Thyroid gland (tissue), 4 donors: ENCODE data around the gene NPHP4. TPM values are rescaled to one million over a fixed set of nuclear protein-coding genes. Genes with fewer than 3 reads are reported as not detected.

Source experiments
- DNase-seq, 2 donors: peaks; one replicate each; pipeline ENCODE4 v3.0.0-alpha.2; 2019
- H3K27ac ChIP-seq, 3 donors: fragments of 200-600 bp; sonication (generic); 1 replicate in 2 of 3; 2 replicates in 1 of 3; pipeline ENCODE4 v1.5.1; 2016 to 2019; ENCODE audit warnings: mild to moderate bottlenecking in 1 of 3, moderate library complexity in 1 of 3
- H3K27me3 ChIP-seq: fragments of 200-600 bp; sonication (generic); one replicate; pipeline ENCODE4 v1.5.1; 2019
- H3K36me3 ChIP-seq, 2 donors: fragments of 200-600 bp; sonication (generic); one replicate each; pipeline ENCODE4 v1.5.1; 2016 to 2019
- H3K4me1 ChIP-seq, 2 donors: fragments of 200-600 bp; sonication (generic); one replicate each; pipeline ENCODE4 v1.5.1; 2017 to 2019
- H3K4me3 ChIP-seq, 3 donors: fragments of 200-600 bp; sonication (generic); replicated peaks in 1 of 3; 1 replicate in 2 of 3; 2 replicates in 1 of 3; pipeline ENCODE4 v1.5.1; 2016; ENCODE audit warnings: mild to moderate bottlenecking in 1 of 3
- H3K9me3 ChIP-seq: fragments of 200-600 bp; sonication (generic); one replicate; pipeline ENCODE4 v1.5.1; 2017
- CTCF ChIP-seq, 6 experiments: fragments of 200-600 bp in 3 of 6; fragments of 450-650 bp in 3 of 6; sonication (generic) in 3 of 6; IDR thresholded peaks; one replicate each; pipeline ENCODE4 v1.5.1; 2016 to 2019; ENCODE audit warnings: antibody characterized with exemption in 6 of 6, mild to moderate bottlenecking in 2 of 6, inconsistent platforms in 1 of 6, moderate library complexity in 1 of 6
- POLR2A ChIP-seq, 2 donors: fragments of 450-650 bp; IDR thresholded peaks; one replicate each; pipeline ENCODE4 v1.6.1; 2017; ENCODE audit warnings: antibody characterized with exemption in 2 of 2, mild to moderate bottlenecking in 2 of 2, moderate library complexity in 1 of 2
- WGBS, 2 donors: methylation state at CpG; one replicate each; pipeline ENCODE4 v1.1.5; 2017; 5-methylcytosine and 5-hydroxymethylcytosine counted together
- intact Hi-C: fragments of 100-400 bp; cut with DNase I; formaldehyde crosslinking; loops from one replicate; pipeline ENCODE4 v1.15.1; 2023
- total RNA-seq, 4 donors: library from RNA; depleted of rRNA; stranded (reverse); fragments of >200 nt; gene quantifications; one replicate each; pipeline ENCODE4 v1.2.3, GENCODE V29; 2016

The NPHP4 gene
- total RNA-seq, 4 donors from 2014 or later: 24.3 to 48.3 (median 30.4) TPM

DNA sequence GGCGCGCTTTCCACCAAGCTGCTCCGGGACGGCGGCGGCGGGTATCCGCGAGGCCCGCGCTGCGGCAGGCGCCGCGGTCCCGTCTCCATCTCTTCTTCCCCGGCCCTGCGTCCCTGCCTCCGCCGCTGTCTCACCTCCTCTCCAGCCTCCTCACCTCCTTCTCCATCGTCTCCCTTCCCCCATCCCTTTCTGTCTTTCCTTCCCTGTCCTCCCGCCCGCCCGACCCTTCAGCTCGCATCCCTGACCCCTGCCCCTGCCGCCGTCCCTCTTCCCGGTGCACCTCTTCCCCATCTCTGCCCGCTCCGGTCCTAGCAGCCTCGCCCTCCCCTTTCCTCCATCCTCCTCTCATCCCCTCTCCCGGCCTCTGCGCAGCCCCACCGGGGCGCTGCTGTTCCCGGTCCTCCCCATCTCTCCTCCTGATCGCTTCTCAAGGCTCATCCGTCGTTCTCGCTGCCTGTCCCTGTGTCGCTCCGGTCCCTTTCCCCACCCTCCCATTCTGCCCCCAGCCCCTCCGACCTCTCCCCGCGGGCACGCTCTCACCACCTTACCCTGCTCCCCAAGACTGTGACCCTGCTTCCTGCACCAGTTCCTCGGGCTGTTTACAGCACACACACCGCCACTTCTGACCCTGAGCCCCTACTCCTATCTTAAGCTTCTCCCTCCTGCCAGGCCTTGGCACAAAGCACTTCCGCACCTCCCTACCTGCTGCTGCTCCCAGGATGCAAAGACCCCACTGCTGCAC lies 760 bp upstream of the NPHP4 start:
- WGBS, 2 donors: 1 to 2% methylated on average over 49 of the region's 49 CpGs
- Histone ChIP-seq H3K36me3 (no peaks in the 10 kb centered on the region), H3K27ac (no peak overlapping the region), H3K27me3 (no peaks in the 10 kb centered on the region), H3K4me3 (peak overlapping the region; percentile 54 to 90 (median 80)), H3K4me1 (peaks cover 16 to 19% of the 10 kb centered on the region in 2 donors), H3K9me3 (no peaks in the 10 kb centered on the region)
- no peak for DNase-seq
- intact Hi-C loops: no loop called here
- TF ChIP-seq POLR2A (IDR thresholded peaks at IDR 0.05) (no peak), CTCF (IDR thresholded peaks at IDR 0.05) (no peak)

DNA sequence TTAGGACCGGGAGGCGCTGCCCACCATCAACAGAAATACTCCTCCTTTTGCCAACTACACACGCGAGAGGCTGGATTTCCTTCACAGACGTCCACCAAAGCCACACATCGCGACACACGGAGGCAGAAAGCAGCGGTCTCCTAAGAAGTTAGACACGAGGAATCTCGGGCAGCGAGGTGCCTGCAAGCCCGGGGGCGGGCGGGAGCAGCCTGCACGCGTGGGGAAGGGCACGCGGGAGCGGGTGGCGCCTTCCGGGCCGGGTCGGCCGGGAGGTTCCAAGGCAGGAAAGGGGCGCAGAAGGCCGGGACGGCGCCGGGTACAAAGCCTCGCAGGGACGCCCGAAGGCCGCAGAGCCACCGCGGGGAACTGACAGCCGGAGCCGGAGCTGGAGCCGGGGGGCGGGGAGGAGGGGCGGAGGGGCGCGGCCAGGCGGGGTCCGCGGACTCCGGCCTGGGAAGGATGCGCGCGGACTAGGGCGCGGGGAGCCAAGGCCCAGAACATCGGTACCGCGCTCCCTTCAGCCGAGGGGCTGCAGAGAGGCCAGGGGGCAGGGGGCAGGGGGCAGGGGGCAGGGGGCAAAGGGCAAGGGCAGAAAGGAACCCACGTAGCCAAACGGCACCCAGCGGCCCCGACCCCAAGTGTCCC lies 722 bp downstream of the NPHP4 start:
- TF ChIP-seq CTCF (IDR thresholded peaks at IDR 0.05) (no peak), POLR2A (IDR thresholded peaks at IDR 0.05) (no peak)
- peaks cover 17 to 22% of the 10 kb centered on the region in 2 donors for H3K4me1 ChIP-seq
- peak overlapping the region; percentile 54 to 90 (median 80) for H3K4me3 ChIP-seq
- H3K9me3 ChIP-seq: no peaks in the 10 kb centered on the region
- 1 to 3% methylated on average over 7 to 27 of the region's 60 CpGs for WGBS, 2 donors
- intact Hi-C loops: no loop called here
- no peaks in the 10 kb centered on the region for H3K36me3 ChIP-seq
- peak; percentile 37 to 48 for DNase-seq
- H3K27me3 ChIP-seq: no peaks in the 10 kb centered on the region
- H3K27ac ChIP-seq: peak overlapping the region; percentile 77 to 94 (median 92)

- H3K4me1 ChIP-seq: peaks cover 21 to 26% of the 10 kb centered on the region in 2 donors
- H3K27ac ChIP-seq: peak overlapping the region in 1 of 3 donors; percentile 92
- WGBS, 2 donors: 55 to 62% methylated on average over 10 of the region's 10 CpGs
- TF ChIP-seq CTCF (IDR thresholded peaks at IDR 0.05): no peak
- TF ChIP-seq POLR2A (IDR thresholded peaks at IDR 0.05): no peak
- H3K4me3 ChIP-seq: peak overlapping the region in 1 of 3 donors; percentile 80
- H3K9me3 ChIP-seq: no peaks in the 10 kb centered on the region
- DNase-seq: no peak
- intact Hi-C loops: no loop called here
- no peaks in the 10 kb centered on the region for H3K36me3 ChIP-seq
- H3K27me3 ChIP-seq: no peaks in the 10 kb centered on the region
Measured at GRCh38 chr1:5990913-5991312, 1.3 kb downstream of the NPHP4 start.

DNA sequence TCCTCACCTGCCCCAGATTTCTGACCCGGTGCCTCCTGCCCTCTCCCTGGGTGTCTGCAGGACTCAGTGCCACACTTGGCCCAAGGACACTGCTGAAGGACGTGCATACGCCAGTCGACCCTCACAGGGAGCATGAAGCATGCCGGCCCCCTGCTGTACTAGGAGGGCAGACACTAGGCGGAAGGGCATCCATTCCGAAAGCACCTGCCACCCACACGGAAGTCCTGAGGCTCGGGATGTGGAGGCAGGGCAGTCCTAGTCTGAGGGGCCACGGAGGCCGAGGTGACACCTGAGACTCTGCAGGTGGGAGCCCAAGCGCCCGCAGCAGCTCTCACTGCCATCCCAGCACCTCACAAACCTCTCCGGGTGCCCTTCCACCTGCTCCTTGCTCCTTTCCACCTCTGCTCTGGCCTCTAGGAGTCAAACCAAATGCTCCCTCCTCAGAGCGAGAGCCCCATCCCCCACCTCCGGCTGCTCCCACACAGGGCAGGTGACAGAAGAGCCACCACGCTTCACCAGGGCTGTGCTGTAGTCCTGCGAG lies 2.4 kb downstream of the NPHP4 start:
- H3K27me3 ChIP-seq: no peaks in the 10 kb centered on the region
- H3K4me1 ChIP-seq: peaks cover 30 to 36% of the 10 kb centered on the region in 2 donors
- no peak overlapping the region for H3K4me3 ChIP-seq
- 95 to 96% methylated on average over 14 to 18 of the region's 18 CpGs for WGBS, 2 donors
- intact Hi-C loops: no loop called here
- no peaks in the 10 kb centered on the region for H3K36me3 ChIP-seq
- no peak for DNase-seq
- TF ChIP-seq POLR2A (IDR thresholded peaks at IDR 0.05) (no peak), CTCF (IDR thresholded peaks at IDR 0.05) (no peak)
- H3K9me3 ChIP-seq: no peaks in the 10 kb centered on the region
- no peak overlapping the region for H3K27ac ChIP-seq

- intact Hi-C loops: no loop called here
- TF ChIP-seq POLR2A (IDR thresholded peaks at IDR 0.05): no peak
- TF ChIP-seq CTCF (IDR thresholded peaks at IDR 0.05): no peak
- H3K9me3 ChIP-seq: no peaks in the 10 kb centered on the region
- no peak overlapping the region for H3K4me3 ChIP-seq
- WGBS, 2 donors: 96 to 98% methylated on average over 5 of the region's 5 CpGs
- peaks cover 30 to 36% of the 10 kb centered on the region in 2 donors for H3K4me1 ChIP-seq
- no peak overlapping the region for H3K27ac ChIP-seq
- no peaks in the 10 kb centered on the region for H3K36me3 ChIP-seq
- no peak for DNase-seq
- H3K27me3 ChIP-seq: no peaks in the 10 kb centered on the region
Measured at GRCh38 chr1:5989286-5989605, 3.0 kb downstream of the NPHP4 start.
